ENCODE data around the gene HMGCS2.

DNA sequence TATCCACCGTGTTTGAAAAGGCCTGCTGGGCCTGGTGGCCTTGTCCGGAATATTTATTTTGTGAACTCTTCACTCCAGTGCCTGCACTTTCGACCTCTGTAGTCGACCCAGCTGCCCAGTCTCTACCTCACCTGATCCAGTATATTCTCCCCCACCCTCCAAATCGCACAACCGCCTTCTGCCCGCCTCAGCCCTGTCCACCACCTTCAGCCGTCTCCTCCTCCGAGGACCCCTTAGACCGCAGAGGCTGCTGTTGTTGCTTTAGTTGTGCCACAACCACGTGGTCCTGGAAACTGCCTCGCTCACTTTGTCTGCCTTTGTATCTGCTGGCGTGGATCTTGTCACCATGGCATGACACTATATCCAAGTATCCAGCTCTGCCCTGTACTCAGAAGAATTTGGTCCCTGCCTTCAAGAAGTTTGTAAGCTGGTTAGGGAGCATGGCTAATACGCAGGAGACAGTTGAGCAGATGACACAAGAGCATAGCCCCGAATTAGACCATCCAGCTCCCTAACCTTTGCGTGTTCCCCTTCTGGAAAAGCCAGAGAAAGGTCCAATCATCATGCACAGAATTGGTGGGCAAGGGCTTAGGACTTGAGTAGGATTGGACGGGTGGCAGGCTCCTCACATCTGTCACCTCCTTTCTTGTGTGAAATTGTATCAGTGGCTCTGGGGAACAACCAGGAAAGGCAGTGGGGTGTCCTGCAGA, 55.5 kb downstream of the HMGCS2 start:
- TF ChIP-seq, protein P1, sequence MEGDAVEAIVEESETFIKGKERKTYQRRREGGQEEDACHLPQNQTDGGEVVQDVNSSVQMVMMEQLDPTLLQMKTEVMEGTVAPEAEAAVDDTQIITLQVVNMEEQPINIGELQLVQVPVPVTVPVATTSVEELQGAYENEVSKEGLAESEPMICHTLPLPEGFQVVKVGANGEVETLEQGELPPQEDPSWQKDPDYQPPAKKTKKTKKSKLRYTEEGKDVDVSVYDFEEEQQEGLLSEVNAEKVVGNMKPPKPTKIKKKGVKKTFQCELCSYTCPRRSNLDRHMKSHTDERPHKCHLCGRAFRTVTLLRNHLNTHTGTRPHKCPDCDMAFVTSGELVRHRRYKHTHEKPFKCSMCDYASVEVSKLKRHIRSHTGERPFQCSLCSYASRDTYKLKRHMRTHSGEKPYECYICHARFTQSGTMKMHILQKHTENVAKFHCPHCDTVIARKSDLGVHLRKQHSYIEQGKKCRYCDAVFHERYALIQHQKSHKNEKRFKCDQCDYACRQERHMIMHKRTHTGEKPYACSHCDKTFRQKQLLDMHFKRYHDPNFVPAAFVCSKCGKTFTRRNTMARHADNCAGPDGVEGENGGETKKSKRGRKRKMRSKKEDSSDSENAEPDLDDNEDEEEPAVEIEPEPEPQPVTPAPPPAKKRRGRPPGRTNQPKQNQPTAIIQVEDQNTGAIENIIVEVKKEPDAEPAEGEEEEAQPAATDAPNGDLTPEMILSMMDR (IDR thresholded peaks at IDR 0.05): no peak
- no peak for TF ChIP-seq TP53 (CRISPR knock-in tag; IDR thresholded peaks at IDR 0.05)
- TF ChIP-seq SMC3 (IDR thresholded peaks at IDR 0.05): no peak
- no peak for TF ChIP-seq BHLHE40 (IDR thresholded peaks at IDR 0.05; ENCODE audit: low read depth, low read length)
- TF ChIP-seq, protein P2, sequence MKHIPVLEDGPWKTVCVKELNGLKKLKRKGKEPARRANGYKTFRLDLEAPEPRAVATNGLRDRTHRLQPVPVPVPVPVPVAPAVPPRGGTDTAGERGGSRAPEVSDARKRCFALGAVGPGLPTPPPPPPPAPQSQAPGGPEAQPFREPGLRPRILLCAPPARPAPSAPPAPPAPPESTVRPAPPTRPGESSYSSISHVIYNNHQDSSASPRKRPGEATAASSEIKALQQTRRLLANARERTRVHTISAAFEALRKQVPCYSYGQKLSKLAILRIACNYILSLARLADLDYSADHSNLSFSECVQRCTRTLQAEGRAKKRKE (CRISPR knock-in tag; IDR thresholded peaks at IDR 0.05; ENCODE audit: low read depth): no peak
- TF ChIP-seq HOXB13 (CRISPR knock-in tag; IDR thresholded peaks at IDR 0.05; ENCODE audit: low read depth): no peak

Data from A549 (cell line).